Measurements from ENCODE around the gene PARP3.

GRCh38 chr3:51943451-51944391 lies 1.6 kb downstream of the PARP3 start:
- TF ChIP-seq, protein P1, sequence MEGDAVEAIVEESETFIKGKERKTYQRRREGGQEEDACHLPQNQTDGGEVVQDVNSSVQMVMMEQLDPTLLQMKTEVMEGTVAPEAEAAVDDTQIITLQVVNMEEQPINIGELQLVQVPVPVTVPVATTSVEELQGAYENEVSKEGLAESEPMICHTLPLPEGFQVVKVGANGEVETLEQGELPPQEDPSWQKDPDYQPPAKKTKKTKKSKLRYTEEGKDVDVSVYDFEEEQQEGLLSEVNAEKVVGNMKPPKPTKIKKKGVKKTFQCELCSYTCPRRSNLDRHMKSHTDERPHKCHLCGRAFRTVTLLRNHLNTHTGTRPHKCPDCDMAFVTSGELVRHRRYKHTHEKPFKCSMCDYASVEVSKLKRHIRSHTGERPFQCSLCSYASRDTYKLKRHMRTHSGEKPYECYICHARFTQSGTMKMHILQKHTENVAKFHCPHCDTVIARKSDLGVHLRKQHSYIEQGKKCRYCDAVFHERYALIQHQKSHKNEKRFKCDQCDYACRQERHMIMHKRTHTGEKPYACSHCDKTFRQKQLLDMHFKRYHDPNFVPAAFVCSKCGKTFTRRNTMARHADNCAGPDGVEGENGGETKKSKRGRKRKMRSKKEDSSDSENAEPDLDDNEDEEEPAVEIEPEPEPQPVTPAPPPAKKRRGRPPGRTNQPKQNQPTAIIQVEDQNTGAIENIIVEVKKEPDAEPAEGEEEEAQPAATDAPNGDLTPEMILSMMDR (IDR thresholded peaks at IDR 0.05): no peak
- TF ChIP-seq POLR2A (IDR thresholded peaks at IDR 0.05): no peak

Measured in prostate gland (tissue), 2 donors.